Measurements from ENCODE around the gene MCOLN3.
"Not testable (repeated sequence)": the region's sequence is repeated elsewhere in the genome, so short reads cannot be mapped to it uniquely, and the experiment has no call there.

Gene MCOLN3

GRCh38 chr1:85015826-85016225 is 32.5 kb downstream of the MCOLN3 start:
- TF ChIP-seq CTCF (conservative IDR thresholded peaks at IDR 0.05) = no peak
- no peak overlapping the region for H3K27ac ChIP-seq

GRCh38 chr1:85005641-85006040 is 42.7 kb downstream of the MCOLN3 start:
- not testable (repeated sequence) for H3K27ac ChIP-seq

GRCh38 chr1:85001742-85002141 is 46.6 kb downstream of the MCOLN3 start:
- TF ChIP-seq CTCF (conservative IDR thresholded peaks at IDR 0.05) = no peak
- H3K27ac ChIP-seq = no peak overlapping the region

- H3K27ac ChIP-seq = no peak overlapping the region
- TF ChIP-seq CTCF (conservative IDR thresholded peaks at IDR 0.05) = no peak
Measured at GRCh38 chr1:84998642-84999280, 49.5 kb downstream of the MCOLN3 start.

- peak overlapping the region; percentile 58; the same call in 1 of the 2 replicates for H3K27ac ChIP-seq
- no peak for TF ChIP-seq CTCF (conservative IDR thresholded peaks at IDR 0.05)
Measured at GRCh38 chr1:84997667-84998600, 50.4 kb downstream of the MCOLN3 start.

GRCh38 chr1:84996846-84997666 is 51.2 kb downstream of the MCOLN3 start, which contains the start of gene MCOLN2:
TSS of gene MCOLN2 (minus strand) at chr1:84997113. CDS start at chr1:84996872, 241 bp downstream.
- no peak; the same call in 1 of the 2 replicates for TF ChIP-seq CTCF (conservative IDR thresholded peaks at IDR 0.05)
- H3K27ac ChIP-seq = peak within 1 kb of the TSS; percentile 58

- no peak for TF ChIP-seq CTCF (conservative IDR thresholded peaks at IDR 0.05)
- H3K27ac ChIP-seq = no peak overlapping the region
Measured at GRCh38 chr1:84995484-84996334, 52.6 kb downstream of the MCOLN3 start.

Data from VCaP (cell line).